BJ (cell line): ENCODE measurements around the gene SLC39A13. TPM values are rescaled to one million over a fixed set of nuclear protein-coding genes. Genes with fewer than 3 reads are reported as not detected.

ENCODE experiments used
- CTCF ChIA-PET: fragments of 350-600 bp; formaldehyde crosslinking; extraction: SDS; loops from one replicate; lab custom pipeline; 2021; ENCODE audit warnings: antibody characterized with exemption, inconsistent platforms; lab: Yijun Ruan, JAX
- POLR2A ChIA-PET: fragments of 300-600 bp; sonication (Branson Sonifier 250); formaldehyde crosslinking; extraction: SDS; loops from one replicate; lab custom pipeline; 2021; ENCODE audit warnings: antibody characterized with exemption; lab: Charles Lee
- DNase-seq: peaks from one replicate; pipeline ENCODE4 v3.0.0-alpha.2; 2011; ENCODE audit warnings: low read depth
- H3K27me3 ChIP-seq: 2 replicates; pipeline ENCODE4 v1.6.0; 2011; ENCODE audit warnings: low read length; ENCODE audit not compliant: control insufficient read depth, insufficient read depth
- H3K36me3 ChIP-seq: 2 replicates; pipeline ENCODE4 v1.5.1; 2011; ENCODE audit warnings: low read length; ENCODE audit not compliant: control insufficient read depth, insufficient read depth
- H3K4me3 ChIP-seq: 2 replicates; pipeline ENCODE4 v1.5.1; 2011; ENCODE audit warnings: low read depth, mild to moderate bottlenecking, control low read depth, low read length
- CTCF ChIP-seq: IDR thresholded peaks from 2 replicates; pipeline ENCODE4 v1.5.1; 2011; ENCODE audit warnings: low read depth, mild to moderate bottlenecking, control low read depth, inconsistent platforms, low read length, moderate library complexity; ENCODE audit not compliant: insufficient read depth
- polyA plus RNA-seq: library from polyadenylated mRNA; depleted of rRNA; stranded (reverse); fragments of >200 nt; gene quantifications from 2 replicates; pipeline ENCODE4 v1.2.3, GENCODE V29; 2011

SLC39A13 gene
- polyA plus RNA-seq, 1 experiment = 108 TPM

- H3K4me3 ChIP-seq = peak overlapping the region; percentile 95
- TF ChIP-seq CTCF = no peak
- CTCF ChIA-PET = interaction anchor here (1.0 to 5.1 kb wide), 6 partner anchors 12 to 86 kb away, joined by 3 to 37 read pairs (median 4); no protein-coding TSS in a partner anchor
- POLR2A ChIA-PET = interaction anchor here (0.5 to 0.7 kb wide), 2 partner anchors 12 to 51 kb away, joined by 4 to 6 read pairs; no protein-coding TSS in a partner anchor
- peaks cover 23% of the 10 kb centered on the region for H3K36me3 ChIP-seq
- no peaks in the 10 kb centered on the region for H3K27me3 ChIP-seq
- DNase-seq = no peak
Observed at GRCh38 chr11:47408598-47409439, 429 bp downstream of the SLC39A13 start.

DNA sequence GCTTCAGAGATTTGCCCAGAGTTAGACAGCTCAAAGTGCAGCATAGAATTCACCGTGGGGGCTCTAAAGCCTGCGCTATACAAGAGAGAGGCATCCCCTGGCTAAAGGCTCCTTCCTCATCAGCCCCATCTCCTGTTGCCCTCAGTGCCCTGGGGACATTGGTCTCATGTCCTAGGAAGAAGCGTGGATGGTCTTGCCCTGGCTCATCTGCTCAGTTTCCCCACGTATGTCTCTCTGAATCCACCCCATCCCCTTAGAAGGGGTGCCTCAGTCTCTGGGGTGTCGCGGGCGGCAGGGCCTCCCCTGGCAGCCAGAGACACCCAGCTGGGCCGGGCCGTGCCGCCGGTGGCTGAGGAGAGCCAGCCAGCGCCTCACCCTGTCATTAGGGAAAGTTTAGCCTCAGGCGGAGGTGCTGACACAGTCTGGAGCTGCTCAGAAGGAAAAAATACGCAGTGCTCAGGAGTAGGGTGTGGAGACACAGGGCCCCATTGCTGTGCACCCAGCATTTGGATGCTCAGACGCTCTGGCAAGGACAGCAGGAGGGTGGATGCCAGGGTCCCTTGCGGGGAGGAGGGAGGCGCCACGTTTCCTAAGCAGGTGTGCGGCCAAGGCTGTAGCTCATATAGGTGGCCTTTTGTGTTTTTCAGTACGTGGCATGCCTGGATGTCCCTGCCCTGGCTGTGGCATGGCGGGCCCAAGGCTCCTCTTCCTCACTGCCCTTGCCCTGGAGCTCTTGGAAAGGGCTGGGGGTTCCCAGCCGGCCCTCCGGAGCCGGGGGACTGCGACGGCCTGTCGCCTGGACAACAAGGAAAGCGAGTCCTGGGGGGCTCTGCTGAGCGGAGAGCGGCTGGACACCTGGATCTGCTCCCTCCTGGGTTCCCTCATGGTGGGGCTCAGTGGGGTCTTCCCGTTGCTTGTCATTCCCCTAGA, 1.3 kb downstream of the SLC39A13 start:
- no peak for TF ChIP-seq CTCF
- Histone ChIP-seq H3K36me3 (peaks cover 27% of the 10 kb centered on the region), H3K27me3 (no peaks in the 10 kb centered on the region), H3K4me3 (peak overlapping the region; percentile 95)
- ChIA-PET POLR2A (no interaction called here), CTCF (interaction anchor here (0.8 to 5.1 kb wide), 7 partner anchors 10 to 207 kb away, joined by 3 to 37 read pairs (median 3); partner anchors contain the start of gene PSMC3)
- no peak for DNase-seq

DNA sequence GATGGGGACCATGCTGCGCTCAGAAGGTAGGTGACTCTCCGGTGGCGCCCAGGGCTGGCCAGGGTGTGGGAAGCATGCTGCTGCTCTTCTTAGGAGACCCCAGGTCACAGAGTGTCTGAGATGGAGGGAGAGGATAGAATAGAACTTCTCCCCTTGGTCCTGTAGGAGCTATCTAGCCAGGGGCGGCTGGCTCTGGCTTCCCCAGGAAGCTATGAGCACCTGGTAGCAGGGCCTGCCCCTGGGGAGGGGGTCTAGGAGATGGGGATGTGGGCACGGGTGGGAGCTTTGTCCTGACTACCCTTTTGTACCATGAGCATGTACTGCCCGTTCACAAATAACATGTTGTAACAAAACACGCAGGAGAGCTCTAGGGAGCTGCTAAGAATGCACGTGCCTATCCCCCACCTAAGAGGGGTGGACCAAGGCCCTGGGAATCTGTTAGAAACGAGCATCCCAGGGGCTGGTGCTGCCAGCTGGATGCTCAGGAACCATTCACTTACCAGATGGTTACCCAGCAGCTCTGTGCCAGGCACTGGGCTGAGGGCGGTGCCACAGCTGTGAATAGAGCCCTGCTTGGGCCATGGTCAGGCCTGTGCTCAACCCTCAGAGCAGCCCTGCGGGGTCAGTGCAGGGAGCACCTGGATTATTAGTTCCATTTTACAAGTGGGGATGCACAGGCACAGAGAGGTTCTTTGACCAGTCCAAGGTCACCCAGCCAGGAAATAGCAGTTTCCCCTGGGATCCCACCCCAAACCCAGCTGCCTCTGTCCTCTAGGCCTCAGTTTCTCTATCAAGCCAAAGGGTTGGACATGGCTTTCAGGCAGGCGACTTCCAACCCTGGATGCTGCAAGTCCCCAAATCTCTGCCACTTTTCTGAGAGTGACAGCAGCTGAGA, 2.2 kb downstream of the SLC39A13 start:
- peaks cover 36% of the 10 kb centered on the region for H3K36me3 ChIP-seq
- DNase-seq = no peak
- POLR2A ChIA-PET = no interaction called here
- TF ChIP-seq CTCF = no peak
- H3K4me3 ChIP-seq = peak overlapping the region; percentile 95
- no peaks in the 10 kb centered on the region for H3K27me3 ChIP-seq
- CTCF ChIA-PET = interaction anchor here (0.8 to 5.1 kb wide), 8 partner anchors 9 to 206 kb away, joined by 3 to 37 read pairs (median 4); partner anchors contain the start of gene PSMC3

DNA sequence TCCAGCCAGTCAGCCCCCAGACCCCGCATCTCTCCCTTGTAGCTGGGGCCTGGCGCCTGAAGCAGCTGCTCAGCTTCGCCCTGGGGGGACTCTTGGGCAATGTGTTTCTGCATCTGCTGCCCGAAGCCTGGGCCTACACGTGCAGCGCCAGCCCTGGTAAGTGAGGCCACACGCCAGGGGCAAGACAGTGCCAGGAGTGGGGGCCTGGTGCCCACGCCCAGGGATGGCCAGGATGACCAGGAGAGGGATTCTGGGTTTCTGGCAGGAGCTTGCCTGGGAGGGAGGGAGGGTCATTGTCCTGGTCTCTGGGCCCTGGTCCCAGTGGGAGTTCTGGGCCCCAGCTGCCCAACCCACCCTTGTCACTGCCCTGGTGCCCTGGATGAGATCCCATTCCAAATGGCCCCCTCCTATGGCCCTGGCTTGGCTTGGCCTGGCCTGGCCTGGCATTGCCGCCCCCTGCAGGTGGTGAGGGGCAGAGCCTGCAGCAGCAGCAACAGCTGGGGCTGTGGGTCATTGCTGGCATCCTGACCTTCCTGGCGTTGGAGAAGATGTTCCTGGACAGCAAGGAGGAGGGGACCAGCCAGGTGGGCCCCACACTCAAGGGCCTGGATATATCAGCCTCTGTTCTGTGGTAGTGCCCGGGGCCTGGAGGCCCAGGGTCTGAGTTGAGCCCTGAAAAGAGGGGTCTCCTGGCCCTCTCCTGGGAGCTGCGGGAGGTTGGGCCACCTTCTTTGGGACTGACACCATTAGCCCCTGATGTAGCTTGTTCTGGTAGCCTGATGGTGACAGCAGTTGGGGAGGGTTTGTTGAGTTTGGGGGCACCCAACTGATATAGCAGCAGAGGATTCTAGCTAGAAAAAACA, 3.7 kb downstream of the SLC39A13 start:
- H3K4me3 ChIP-seq = no peak overlapping the region
- CTCF ChIA-PET = interaction anchor here (0.6 to 5.1 kb wide), 10 partner anchors 9 to 152 kb away, joined by 3 to 37 read pairs (median 3); partner anchors contain the start of genes PSMC3 and RAPSN
- H3K36me3 ChIP-seq = peaks cover 36% of the 10 kb centered on the region
- POLR2A ChIA-PET = no interaction called here
- no peak for DNase-seq
- peak; percentile 88 for TF ChIP-seq CTCF
- H3K27me3 ChIP-seq = no peaks in the 10 kb centered on the region
